Transverse colon (tissue), 4 donors: Measurements from ENCODE around the gene TLR3. TPM values are rescaled to one million over a fixed set of nuclear protein-coding genes. Genes with fewer than 3 reads are reported as not detected.

Experiments used
- DNase-seq: peaks from one replicate; pipeline ENCODE4 v3.0.0-alpha.2; 2019
- H3K27ac ChIP-seq, 4 donors: fragments of 200-600 bp; sonication (generic); 2 replicates each; pipeline ENCODE4 v1.5.1; 2016 to 2018; ENCODE audit warnings: inconsistent platforms in 4 of 4
- H3K27me3 ChIP-seq: fragments of 200-600 bp; sonication (generic); 2 replicates; pipeline ENCODE4 v1.5.1; 2017; ENCODE audit warnings: inconsistent platforms
- H3K36me3 ChIP-seq, 4 donors: fragments of 200-600 bp; sonication (generic); 2 replicates each; pipeline ENCODE4 v1.5.1; 2017 to 2019; ENCODE audit warnings: inconsistent platforms in 4 of 4
- H3K4me1 ChIP-seq, 4 donors: fragments of 200-600 bp; sonication (generic); 2 replicates each; pipeline ENCODE4 v1.5.1; 2017 to 2020; ENCODE audit warnings: inconsistent platforms in 4 of 4
- H3K4me3 ChIP-seq, 4 donors: fragments of 200-600 bp; sonication (generic); 1 replicate in 1 of 4; 2 replicates in 3 of 4; pipeline versions ENCODE4 v1.5.1 to v1.6.1; 2017 to 2019; ENCODE audit warnings: inconsistent platforms in 4 of 4
- H3K9me3 ChIP-seq, 2 donors: fragments of 200-600 bp; sonication (generic); 2 replicates each; pipeline ENCODE4 v1.5.1; 2017 to 2019; ENCODE audit warnings: inconsistent platforms in 2 of 2
- EP300 ChIP-seq: sonication (generic); formaldehyde crosslinking; IDR thresholded peaks from one replicate; pipeline ENCODE4 v1.6.1; 2017; ENCODE audit warnings: antibody characterized with exemption, low read depth
- POLR2A ChIP-seq: fragments of 450-650 bp; IDR thresholded peaks from one replicate; pipeline ENCODE4 v1.6.1; 2016; ENCODE audit warnings: antibody characterized with exemption, mild to moderate bottlenecking, moderate library complexity
- POLR2AphosphoS5 ChIP-seq, 3 donors: sonication (generic); formaldehyde crosslinking; IDR thresholded peaks; one replicate each; pipeline ENCODE4 v1.6.1; 2016; ENCODE audit warnings: antibody characterized with exemption in 3 of 3
- WGBS, 2 donors: methylation state at CpG; one replicate each; pipeline ENCODE4 v1.1.5; 2018; ENCODE audit warnings: low coverage in 1 of 2; 5-methylcytosine and 5-hydroxymethylcytosine counted together
- in situ Hi-C, 4 donors: fragments of 200-750 bp; cut with MboI; loops; one replicate each; pipeline versions ENCODE4 v1.15.0 to v1.15.1; 2017; ENCODE audit warnings: low sequenced_read_pairs in 3 of 4, low pct_ligation_motif_present in 1 of 4, low pct_unique_long_range_greater_than_20kb in 1 of 4
- intact Hi-C: fragments of 100-400 bp; cut with DNase I; formaldehyde crosslinking; loops from one replicate; pipeline ENCODE4 v1.15.1; 2023; ENCODE audit warnings: low total_unique reads
- total RNA-seq, 4 donors: library from RNA; depleted of rRNA; stranded (reverse); fragments of >200 nt; gene quantifications; one replicate each; pipeline ENCODE4 v1.1.0, GENCODE V29; 2016
- TF ChIP-seq, protein P1 (sequence below), 5 experiments: fragments of 200-600 bp in 3 of 5; fragments of 450-650 bp in 2 of 5; sonication (generic) in 3 of 5; IDR thresholded peaks; 1 replicate in 2 of 5; 2 replicates in 3 of 5; pipeline ENCODE4 v1.5.1; 2016 to 2017; ENCODE audit warnings: antibody characterized with exemption in 5 of 5, inconsistent platforms in 3 of 5, mild to moderate bottlenecking in 2 of 5, moderate library complexity in 1 of 5

The TLR3 gene
- total RNA-seq, 4 donors from 2014 or later = 0.20 to 20.1 (median 9.8) TPM

DNA sequence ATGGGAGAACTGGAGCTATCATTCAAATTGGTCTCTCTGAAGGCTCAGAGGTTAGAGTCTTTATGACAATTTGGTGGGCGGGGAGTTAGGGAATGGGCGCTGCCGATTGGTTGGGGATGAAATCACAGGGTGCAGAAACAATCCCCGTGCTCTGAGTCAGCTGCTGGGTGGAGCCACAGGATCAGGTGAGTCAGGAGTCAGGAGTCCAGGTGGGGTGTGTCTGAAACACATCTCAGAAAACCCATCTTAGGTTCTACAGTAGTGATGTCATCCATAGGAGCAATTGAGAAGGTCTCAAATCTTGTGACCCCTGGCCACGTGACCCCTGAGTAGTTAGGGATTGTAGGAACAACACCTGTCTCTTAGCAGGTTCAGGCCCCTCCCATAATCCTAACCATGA is 41.6 kb upstream of the TLR3 start:
- intact Hi-C loops = loop anchor here (10.0 kb wide), 1 partner anchor 173 kb away; no protein-coding TSS in a partner anchor
- peak; percentile 54 for DNase-seq
- Histone ChIP-seq H3K4me3 (no peak overlapping the region), H3K36me3 (no peaks in the 10 kb centered on the region), H3K4me1 (peaks cover 0 to 23% (median 15%) of the 10 kb centered on the region in 4 donors), H3K27ac (peak overlapping the region; percentile 39 to 87 (median 82)), H3K9me3 (no peaks in the 10 kb centered on the region), H3K27me3 (no peaks in the 10 kb centered on the region)
- TF ChIP-seq POLR2A (no peak), EP300 (no peak), POLR2AphosphoS5 (IDR thresholded peaks at IDR 0.05) (no peak)
- TF ChIP-seq, protein P1, sequence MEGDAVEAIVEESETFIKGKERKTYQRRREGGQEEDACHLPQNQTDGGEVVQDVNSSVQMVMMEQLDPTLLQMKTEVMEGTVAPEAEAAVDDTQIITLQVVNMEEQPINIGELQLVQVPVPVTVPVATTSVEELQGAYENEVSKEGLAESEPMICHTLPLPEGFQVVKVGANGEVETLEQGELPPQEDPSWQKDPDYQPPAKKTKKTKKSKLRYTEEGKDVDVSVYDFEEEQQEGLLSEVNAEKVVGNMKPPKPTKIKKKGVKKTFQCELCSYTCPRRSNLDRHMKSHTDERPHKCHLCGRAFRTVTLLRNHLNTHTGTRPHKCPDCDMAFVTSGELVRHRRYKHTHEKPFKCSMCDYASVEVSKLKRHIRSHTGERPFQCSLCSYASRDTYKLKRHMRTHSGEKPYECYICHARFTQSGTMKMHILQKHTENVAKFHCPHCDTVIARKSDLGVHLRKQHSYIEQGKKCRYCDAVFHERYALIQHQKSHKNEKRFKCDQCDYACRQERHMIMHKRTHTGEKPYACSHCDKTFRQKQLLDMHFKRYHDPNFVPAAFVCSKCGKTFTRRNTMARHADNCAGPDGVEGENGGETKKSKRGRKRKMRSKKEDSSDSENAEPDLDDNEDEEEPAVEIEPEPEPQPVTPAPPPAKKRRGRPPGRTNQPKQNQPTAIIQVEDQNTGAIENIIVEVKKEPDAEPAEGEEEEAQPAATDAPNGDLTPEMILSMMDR (IDR thresholded peaks at IDR 0.05) = no peak
- WGBS, 2 donors = 73 to 78% methylated on average over 3 to 5 of the region's 5 CpGs
- in situ Hi-C loops = loop anchor here (5.0 to 25.0 kb wide), 3 partner anchors 383 to 390 kb away; no protein-coding TSS in a partner anchor

DNA sequence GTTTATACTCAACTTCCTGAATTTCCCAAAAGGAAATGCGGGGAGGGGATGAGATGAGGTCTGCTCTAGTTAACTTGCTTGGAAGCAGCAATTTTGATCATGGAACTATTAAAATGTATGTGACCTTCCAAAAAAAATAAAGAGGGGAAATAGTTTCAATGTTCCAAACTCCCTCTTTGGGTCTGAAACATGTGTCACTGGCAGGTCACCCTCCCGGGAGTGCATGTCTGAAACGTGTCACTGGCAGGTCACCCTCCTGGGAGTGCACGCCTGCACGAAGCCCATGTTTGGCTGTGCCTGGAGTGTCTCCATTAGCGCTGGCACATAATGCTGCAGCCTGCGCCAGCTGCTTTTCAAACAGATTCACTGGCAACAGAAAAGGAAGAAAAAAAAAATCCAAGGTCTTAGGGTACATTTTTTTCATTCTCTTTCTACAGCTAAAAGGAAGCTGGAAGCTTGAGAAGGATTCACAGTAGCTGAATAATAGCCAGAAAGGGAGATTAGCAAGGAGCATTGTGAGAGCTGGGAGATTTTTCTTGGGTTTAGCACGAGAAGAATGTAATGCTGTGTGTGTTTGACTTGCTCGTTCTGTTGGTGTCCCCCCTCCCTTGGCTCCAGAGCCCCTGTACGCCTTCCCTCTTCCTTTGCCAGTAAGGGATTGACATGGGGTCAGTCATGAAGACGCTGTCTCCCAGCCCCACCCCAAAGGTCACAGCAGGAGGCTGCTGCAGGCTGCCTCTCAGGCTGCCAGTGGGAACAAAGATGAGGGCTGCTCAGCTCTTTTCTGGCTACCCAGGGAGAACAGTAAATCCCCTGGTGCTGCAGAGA is 39.2 kb upstream of the TLR3 start:
- TF ChIP-seq POLR2A (no peak), POLR2AphosphoS5 (IDR thresholded peaks at IDR 0.05) (peak; percentile 27 to 57 (median 54))
- H3K27me3 ChIP-seq = no peaks in the 10 kb centered on the region
- intact Hi-C loops (loop anchor here (10.0 kb wide), 1 partner anchor 175 kb away; no protein-coding TSS in a partner anchor), in situ Hi-C loops (loop anchor here (5.0 to 25.0 kb wide), 3 partner anchors 385 to 392 kb away; no protein-coding TSS in a partner anchor)
- H3K4me1 ChIP-seq = peaks cover 0 to 23% (median 15%) of the 10 kb centered on the region in 4 donors
- H3K9me3 ChIP-seq = no peaks in the 10 kb centered on the region
- DNase-seq = peak; percentile 38
- no peaks in the 10 kb centered on the region for H3K36me3 ChIP-seq
- WGBS, 2 donors = 31 to 39% methylated on average over 9 to 11 of the region's 11 CpGs
- peak overlapping the region in 1 of 4 donors; percentile 8 for H3K4me3 ChIP-seq
- peak overlapping the region; percentile 68 to 87 (median 82) for H3K27ac ChIP-seq

DNA sequence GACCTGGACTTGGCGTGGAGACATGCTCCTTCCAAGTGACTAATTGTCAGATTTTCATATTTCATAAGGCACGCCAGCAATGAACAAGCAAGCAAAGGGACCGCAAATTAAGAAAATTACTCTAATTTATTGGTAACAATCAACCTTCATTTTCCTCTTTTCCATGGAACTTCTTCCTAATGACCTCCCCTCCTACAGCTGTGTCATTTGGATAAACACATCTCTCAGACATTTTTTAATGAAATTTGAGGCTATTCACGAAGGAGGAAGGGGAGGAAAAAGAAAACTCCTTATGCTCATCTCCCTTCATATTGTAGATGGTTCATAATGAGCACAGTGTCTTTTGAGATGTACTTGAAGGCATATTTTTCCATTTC is 38.6 kb upstream of the TLR3 start:
- TF ChIP-seq, protein P1 (IDR thresholded peaks at IDR 0.05) = no peak
- TF ChIP-seq POLR2A (no peak), EP300 (no peak), POLR2AphosphoS5 (IDR thresholded peaks at IDR 0.05) (no peak)
- WGBS, 2 donors = 56 to 69% methylated on average over 4 of the region's 4 CpGs
- Histone ChIP-seq H3K4me1 (peaks cover 0 to 23% (median 15%) of the 10 kb centered on the region in 4 donors), H3K27me3 (no peaks in the 10 kb centered on the region), H3K4me3 (no peak overlapping the region), H3K36me3 (no peaks in the 10 kb centered on the region), H3K9me3 (no peaks in the 10 kb centered on the region), H3K27ac (peak overlapping the region; percentile 68 to 87 (median 82))
- in situ Hi-C loops = loop anchor here in 1 of 4 donors (25.0 kb wide), 1 partner anchor 393 kb away; no protein-coding TSS in a partner anchor
- DNase-seq = no peak
- intact Hi-C loops = no loop called here

DNA sequence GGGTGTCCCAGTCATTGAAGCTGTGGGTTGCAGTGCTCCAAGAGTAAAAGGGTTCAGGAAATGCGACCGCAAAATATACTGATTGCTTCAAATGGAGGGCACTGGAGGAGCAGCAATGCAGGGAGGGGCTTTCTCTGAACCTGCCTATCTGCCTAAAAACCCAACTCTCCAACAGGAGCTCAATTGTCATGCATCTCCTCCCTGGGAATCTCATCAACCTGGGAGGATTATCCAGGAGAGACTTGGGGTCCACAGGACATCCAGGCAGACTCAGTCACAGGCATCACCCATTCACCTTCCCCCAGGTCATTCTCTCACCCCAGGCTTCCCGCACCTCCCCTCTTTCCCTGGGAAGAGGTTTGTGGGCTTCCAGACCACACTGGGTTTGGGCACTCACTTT is 38.2 kb upstream of the TLR3 start:
- Histone ChIP-seq H3K27me3 (no peaks in the 10 kb centered on the region), H3K4me1 (peaks cover 0 to 23% (median 15%) of the 10 kb centered on the region in 4 donors), H3K27ac (peak overlapping the region; percentile 68 to 87 (median 82)), H3K4me3 (no peak overlapping the region), H3K9me3 (no peaks in the 10 kb centered on the region), H3K36me3 (no peaks in the 10 kb centered on the region)
- WGBS, 2 donors = 68% methylated on average over 3 of the region's 3 CpGs; no CpG with 5 or more reads in 1 of the 2 donors
- in situ Hi-C loops (loop anchor here in 1 of 4 donors (25.0 kb wide), 1 partner anchor 393 kb away; no protein-coding TSS in a partner anchor), intact Hi-C loops (no loop called here)
- no peak for DNase-seq
- no peak for TF ChIP-seq POLR2AphosphoS5 (IDR thresholded peaks at IDR 0.05)
- TF ChIP-seq POLR2A = no peak
- TF ChIP-seq, protein P1 (IDR thresholded peaks at IDR 0.05) = no peak
- TF ChIP-seq EP300 = no peak
